NCI-H1930 (cell line): ENCODE results near the gene ACOT8.

Experiments
- DNase-seq, 2 experiments: peaks; one replicate each; lab custom pipeline; 2025; lab: John Stamatoyannopoulos, UW

Gene ACOT8

GRCh38 chr20:45792317-45793118 is 64.7 kb downstream of the ACOT8 start:
- no peak for DNase-seq
